WI38 (cell line): ENCODE results near the gene SCT.

Experiments
- H3K4me3 ChIP-seq: 2 replicates; pipeline ENCODE4 v1.5.1; 2011; ENCODE audit warnings: low read depth, mild to moderate bottlenecking, control low read depth, low read length
- TF ChIP-seq, protein P1 (sequence below): IDR thresholded peaks from 2 replicates; pipeline ENCODE4 v1.5.1; 2012; ENCODE audit warnings: low read depth, mild to moderate bottlenecking, control low read depth, low read length

The SCT gene

GRCh38 chr11:595400-595799, 31.6 kb downstream of the SCT start:
- TF ChIP-seq, protein P1, sequence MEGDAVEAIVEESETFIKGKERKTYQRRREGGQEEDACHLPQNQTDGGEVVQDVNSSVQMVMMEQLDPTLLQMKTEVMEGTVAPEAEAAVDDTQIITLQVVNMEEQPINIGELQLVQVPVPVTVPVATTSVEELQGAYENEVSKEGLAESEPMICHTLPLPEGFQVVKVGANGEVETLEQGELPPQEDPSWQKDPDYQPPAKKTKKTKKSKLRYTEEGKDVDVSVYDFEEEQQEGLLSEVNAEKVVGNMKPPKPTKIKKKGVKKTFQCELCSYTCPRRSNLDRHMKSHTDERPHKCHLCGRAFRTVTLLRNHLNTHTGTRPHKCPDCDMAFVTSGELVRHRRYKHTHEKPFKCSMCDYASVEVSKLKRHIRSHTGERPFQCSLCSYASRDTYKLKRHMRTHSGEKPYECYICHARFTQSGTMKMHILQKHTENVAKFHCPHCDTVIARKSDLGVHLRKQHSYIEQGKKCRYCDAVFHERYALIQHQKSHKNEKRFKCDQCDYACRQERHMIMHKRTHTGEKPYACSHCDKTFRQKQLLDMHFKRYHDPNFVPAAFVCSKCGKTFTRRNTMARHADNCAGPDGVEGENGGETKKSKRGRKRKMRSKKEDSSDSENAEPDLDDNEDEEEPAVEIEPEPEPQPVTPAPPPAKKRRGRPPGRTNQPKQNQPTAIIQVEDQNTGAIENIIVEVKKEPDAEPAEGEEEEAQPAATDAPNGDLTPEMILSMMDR: no peak
- H3K4me3 ChIP-seq: no peak overlapping the region

DNA sequence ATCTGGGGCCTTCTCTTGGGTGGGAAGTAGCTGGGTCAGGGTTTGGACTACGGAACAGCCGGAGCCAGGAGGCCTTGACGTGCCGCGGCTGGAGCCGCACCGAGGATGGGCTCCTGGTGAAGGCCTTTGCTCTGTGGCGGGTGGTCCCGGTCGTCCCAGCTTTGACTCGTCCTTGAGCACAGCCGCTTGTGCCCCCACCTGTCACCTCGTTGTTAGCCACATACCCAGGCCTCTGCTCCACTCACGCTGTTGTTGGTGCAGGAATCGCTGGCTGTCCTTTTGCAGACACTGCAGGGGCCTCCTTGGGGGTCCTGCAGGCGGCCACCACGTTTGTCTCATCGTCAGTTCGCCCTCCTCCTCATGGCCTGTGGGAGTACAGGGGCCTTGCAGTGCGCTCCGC, 33.6 kb downstream of the SCT start:
- TF ChIP-seq, protein P1: no peak
- no peak overlapping the region for H3K4me3 ChIP-seq

- no peak overlapping the region for H3K4me3 ChIP-seq
- TF ChIP-seq, protein P1: no peak
These were observed 34.1 kb downstream of the SCT start for GRCh38 chr11:592918-593317.

DNA sequence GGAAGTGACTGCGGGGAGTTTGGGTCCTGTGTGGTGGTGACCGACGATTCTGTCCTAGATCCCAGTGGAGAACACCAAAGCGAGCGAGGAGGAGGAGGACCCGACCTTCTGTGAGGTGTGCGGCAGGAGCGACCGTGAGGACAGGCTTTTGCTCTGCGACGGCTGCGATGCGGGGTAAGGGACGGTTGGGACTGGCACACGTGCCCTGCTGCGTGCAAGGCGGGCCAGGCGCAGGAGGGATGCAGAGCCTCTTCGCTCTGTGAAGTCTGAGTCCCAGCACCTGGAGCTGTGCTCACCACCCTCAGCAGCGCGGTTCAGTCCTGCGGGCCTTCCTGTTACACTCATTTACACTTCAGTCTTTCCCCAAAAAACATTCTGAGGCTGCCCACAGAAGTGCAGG, 34.5 kb downstream of the SCT start:
- TF ChIP-seq, protein P1: no peak
- H3K4me3 ChIP-seq: no peak overlapping the region

- no peak overlapping the region for H3K4me3 ChIP-seq
- TF ChIP-seq, protein P1: no peak
These were observed 36.0 kb downstream of the SCT start for GRCh38 chr11:590997-591396.

- H3K4me3 ChIP-seq: no peak overlapping the region
- TF ChIP-seq, protein P1: no peak
These were observed 37.2 kb downstream of the SCT start for GRCh38 chr11:589798-590197.

DNA sequence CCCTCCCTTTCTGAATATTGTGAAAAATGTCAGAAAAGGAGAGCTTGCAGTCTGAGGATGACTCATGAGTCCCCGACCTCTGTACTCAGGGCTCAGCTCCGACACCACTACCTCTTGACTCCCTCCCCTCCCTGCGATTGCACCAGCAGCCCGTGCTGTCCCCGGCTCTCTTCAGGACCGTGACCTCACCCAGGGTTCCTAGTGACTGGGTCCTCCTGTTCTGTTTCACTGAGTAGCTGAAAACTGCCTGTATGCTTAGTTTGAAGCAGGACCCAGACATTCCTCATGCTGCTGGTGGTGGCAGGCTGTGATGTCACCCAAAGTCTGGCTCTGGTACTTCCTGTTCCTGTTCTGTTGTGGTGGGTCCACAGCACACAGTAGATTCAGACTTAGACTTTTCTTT, 39.0 kb downstream of the SCT start:
- no peak overlapping the region for H3K4me3 ChIP-seq
- TF ChIP-seq, protein P1: no peak
